Measurements from ENCODE around the gene FAM200C. TPM values are rescaled to one million over a fixed set of nuclear protein-coding genes. Genes with fewer than 3 reads are reported as not detected.

FAM200C gene
- total RNA-seq: 1 to 10 TPM; 3.5 to 9.5 (median 6.8) TPM

- TF ChIP-seq CTCF (IDR thresholded peaks at IDR 0.05) (no peak), EP300 (IDR thresholded peaks at IDR 0.05) (no peak), POLR2AphosphoS5 (IDR thresholded peaks at IDR 0.05) (peak; percentile 96), POLR2A (IDR thresholded peaks at IDR 0.05) (peak; percentile 87 to 92)
- no peaks in the 10 kb centered on the region for H3K9me3 ChIP-seq
- WGBS, 2 donors (ENCODE audit: low coverage in 1 of 2): 0 to 2% methylated on average over 8 to 27 of the region's 41 CpGs
- H3K27me3 ChIP-seq: no peaks in the 10 kb centered on the region
- peak within 1 kb of the TSS; percentile 57 to 95 (median 90) for H3K27ac ChIP-seq
- H3K4me1 ChIP-seq: peaks cover 0 to 51% (median 3%) of the 10 kb centered on the region in 3 donors
- peak within 1 kb of the TSS; percentile 43 to 75 for H3K4me3 ChIP-seq
- H3K36me3 ChIP-seq: peaks cover 8 to 42% of the 10 kb centered on the region in 2 donors
- peak; percentile 99 for ATAC-seq
These were observed at the start of gene FAM200C for GRCh38 chr5:160399402-160400353. FAM200C (minus strand) TSS chr5:160400054; CDS start chr5:160395490, 4,564 bp downstream.

GRCh38 chr5:160449458-160449857, 49.6 kb upstream of the FAM200C start:
- H3K27ac ChIP-seq: no peak overlapping the region
- no peaks in the 10 kb centered on the region for H3K4me1 ChIP-seq
- H3K9me3 ChIP-seq: no peaks in the 10 kb centered on the region
- no peaks in the 10 kb centered on the region for H3K36me3 ChIP-seq
- 88 to 93% methylated on average over 3 of the region's 3 CpGs for WGBS, 2 donors (ENCODE audit: low coverage in 1 of 2)
- TF ChIP-seq POLR2A (IDR thresholded peaks at IDR 0.05) (no peak), CTCF (IDR thresholded peaks at IDR 0.05) (no peak), EP300 (IDR thresholded peaks at IDR 0.05) (no peak), POLR2AphosphoS5 (IDR thresholded peaks at IDR 0.05) (no peak)
- peaks cover 4% of the 10 kb centered on the region for H3K27me3 ChIP-seq
- no peak overlapping the region for H3K4me3 ChIP-seq
- no peak for ATAC-seq

- WGBS, 2 donors (ENCODE audit: low coverage in 1 of 2): 67 to 100% methylated on average over 1 of the region's 1 CpG
- Histone ChIP-seq H3K4me1 (no peaks in the 10 kb centered on the region), H3K27me3 (peaks cover 3% of the 10 kb centered on the region), H3K4me3 (no peak overlapping the region), H3K27ac (no peak overlapping the region), H3K9me3 (no peaks in the 10 kb centered on the region), H3K36me3 (no peaks in the 10 kb centered on the region)
- ATAC-seq: no peak
- TF ChIP-seq EP300 (IDR thresholded peaks at IDR 0.05) (no peak), CTCF (IDR thresholded peaks at IDR 0.05) (no peak), POLR2A (IDR thresholded peaks at IDR 0.05) (no peak), POLR2AphosphoS5 (IDR thresholded peaks at IDR 0.05) (no peak)
These were observed 49.0 kb upstream of the FAM200C start for GRCh38 chr5:160448886-160449285.

GRCh38 chr5:160445751-160446150, 45.9 kb upstream of the FAM200C start:
- no peaks in the 10 kb centered on the region for H3K4me1 ChIP-seq
- TF ChIP-seq POLR2AphosphoS5 (IDR thresholded peaks at IDR 0.05): no peak
- no peak for TF ChIP-seq CTCF (IDR thresholded peaks at IDR 0.05)
- no peak for TF ChIP-seq EP300 (IDR thresholded peaks at IDR 0.05)
- no peak for TF ChIP-seq POLR2A (IDR thresholded peaks at IDR 0.05)
- no peak for ATAC-seq
- no peaks in the 10 kb centered on the region for H3K9me3 ChIP-seq
- H3K27me3 ChIP-seq: no peaks in the 10 kb centered on the region
- no peak overlapping the region for H3K27ac ChIP-seq
- no peak overlapping the region for H3K4me3 ChIP-seq
- no peaks in the 10 kb centered on the region for H3K36me3 ChIP-seq

GRCh38 chr5:160445132-160445531, 45.3 kb upstream of the FAM200C start:
- WGBS, 2 donors (ENCODE audit: low coverage in 1 of 2): 60 to 63% methylated on average over 1 of the region's 1 CpG

More at GRCh38 chr5:160445132-160445531, 45.3 kb upstream of the FAM200C start:
- Histone ChIP-seq H3K4me3 (no peak overlapping the region), H3K4me1 (no peaks in the 10 kb centered on the region), H3K36me3 (no peaks in the 10 kb centered on the region), H3K9me3 (no peaks in the 10 kb centered on the region), H3K27me3 (no peaks in the 10 kb centered on the region), H3K27ac (no peak overlapping the region)
- TF ChIP-seq CTCF (IDR thresholded peaks at IDR 0.05): no peak
- no peak for TF ChIP-seq POLR2A (IDR thresholded peaks at IDR 0.05)
- TF ChIP-seq POLR2AphosphoS5 (IDR thresholded peaks at IDR 0.05): no peak
- TF ChIP-seq EP300 (IDR thresholded peaks at IDR 0.05): no peak
- no peak for ATAC-seq

Measured in gastroesophageal sphincter (tissue), 4 donors.